HepG2 (cell line): ENCODE measurements around the gene PLXNA3. TPM values are rescaled to one million over a fixed set of nuclear protein-coding genes. Genes with fewer than 3 reads are reported as not detected.

Experiments
- ATAC-seq: fragments of 200-7000 bp; cut with Tn5 transposase; 3 replicates; pipeline ENCODE4 v1.9.1; 2020; ENCODE audit warnings: mild to moderate bottlenecking, moderate library complexity
- Bru-seq: library from RNA; stranded (reverse); fragments of 400-500 nt; gene quantifications from one replicate; lab custom pipeline; 2021; lab: Mats Ljungman, UMichigan
- BruChase-seq, 2 experiments: library from RNA; stranded (reverse); fragments of 400-500 nt; gene quantifications; one replicate each; lab custom pipeline; 2021; lab: Mats Ljungman, UMichigan
- BruUV-seq: library from RNA; stranded (reverse); fragments of 400-500 nt; replicated peaks from 2 replicates; lab custom pipeline; 2021; lab: Mats Ljungman, UMichigan
- CTCF ChIA-PET: fragments of 300-600 bp; formaldehyde crosslinking; extraction: SDS; loops from one replicate; lab custom pipeline; 2021; ENCODE audit warnings: low total read pairs, inconsistent platforms, low intra/inter-chr PET ratio; lab: Yijun Ruan, JAX
- POLR2A ChIA-PET: fragments of 350-600 bp; sonication (Branson Sonifier 250); formaldehyde crosslinking; loops from one replicate; lab custom pipeline; 2020; ENCODE audit warnings: antibody characterized with exemption, inconsistent platforms; lab: Yijun Ruan, JAX
- DNase-seq: peaks from one replicate; pipeline ENCODE4 v3.0.0-alpha.2; 2015; ENCODE audit warnings: low spot score
- FAIRE-seq: peaks from 3 replicates; lab custom pipeline; 2011; peaks lifted over from hg19 to GRCh38; lab: Jason Lieb, UNC
- H2AFZ ChIP-seq: one replicate; pipeline ENCODE4 v1.6.1; 2011; ENCODE audit warnings: low read length, inconsistent platforms
- H3K27ac ChIP-seq: fragments of 300-600 bp; 3 replicates; pipeline ENCODE4 v1.8.0; 2011; ENCODE audit warnings: mixed run types, mild to moderate bottlenecking, mixed read lengths, low read length, inconsistent platforms; ENCODE audit not compliant: insufficient read depth; ENCODE audit errors: extremely low read length
- H3K27me3 ChIP-seq, 2 experiments: fragments of 200-600 bp in 1 of 2; 2 replicates in 1 of 2; 3 replicates in 1 of 2; pipeline versions ENCODE4 v1.6.0 to v1.8.0; 2011; ENCODE audit warnings: low read length in 2 of 2, mild to moderate bottlenecking in 2 of 2, moderate library complexity in 2 of 2, inconsistent platforms in 1 of 2; ENCODE audit not compliant: insufficient read depth in 2 of 2, control insufficient read depth in 1 of 2
- H3K36me3 ChIP-seq, 2 experiments: fragments of 200-600 bp in 1 of 2; replicated peaks in 1 of 2; 2 replicates in 1 of 2; 3 replicates in 1 of 2; pipeline versions ENCODE4 v1.5.1 to v1.8.0; 2011; ENCODE audit warnings: low read length in 2 of 2, inconsistent platforms in 1 of 2; ENCODE audit not compliant: insufficient read depth in 2 of 2, control insufficient read depth in 1 of 2
- H3K4me1 ChIP-seq: 2 replicates; pipeline ENCODE4 v1.5.1; 2012; ENCODE audit warnings: low read length, inconsistent platforms; ENCODE audit not compliant: insufficient read depth
- H3K4me2 ChIP-seq: 2 replicates; pipeline ENCODE4 v1.6.0; 2011; ENCODE audit warnings: low read depth, low read length, inconsistent platforms
- H3K4me3 ChIP-seq, 3 experiments: fragments of 200-600 bp in 1 of 3; sonication (generic), shearing (Covaris generic) in 1 of 3; replicated peaks in 1 of 3; 2 replicates each; pipeline ENCODE4 v1.5.1; 2011 to 2016; ENCODE audit warnings: low read length in 3 of 3, inconsistent platforms in 2 of 3, low read depth in 2 of 3, mild to moderate bottlenecking in 2 of 3, control low read depth in 1 of 3, mixed read lengths in 1 of 3; ENCODE audit not compliant: insufficient read depth in 1 of 3
- H3K79me2 ChIP-seq: one replicate; pipeline ENCODE4 v1.6.1; 2011; ENCODE audit warnings: low read length, inconsistent platforms; ENCODE audit not compliant: insufficient read depth
- H3K9ac ChIP-seq: 2 replicates; pipeline ENCODE4 v1.6.0; 2011; ENCODE audit warnings: mild to moderate bottlenecking, low read depth, low read length, inconsistent platforms; ENCODE audit not compliant: insufficient read depth
- H3K9me3 ChIP-seq: 2 replicates; pipeline ENCODE4 v1.5.1; 2012; ENCODE audit warnings: mild to moderate bottlenecking, low read length
- H4K20me1 ChIP-seq: 2 replicates; pipeline ENCODE4 v1.6.0; 2011; ENCODE audit warnings: inconsistent platforms, mild to moderate bottlenecking, low read length, moderate library complexity; ENCODE audit not compliant: insufficient read depth
- GPN1 ChIP-seq: sonication (generic); formaldehyde crosslinking; IDR thresholded peaks from 2 replicates; pipeline ENCODE4 v1.5.1; 2020; ENCODE audit warnings: missing genetic modification reagents, borderline replicate concordance
- KDM5B ChIP-seq: sonication (generic); formaldehyde crosslinking; IDR thresholded peaks from 2 replicates; pipeline ENCODE4 v1.4.0; 2020; ENCODE audit warnings: missing genetic modification reagents, mild to moderate bottlenecking, borderline replicate concordance
- MEF2D ChIP-seq: sonication (generic); formaldehyde crosslinking; IDR thresholded peaks from 2 replicates; pipeline ENCODE4 v1.5.1; 2020; ENCODE audit warnings: mild to moderate bottlenecking, missing genetic modification reagents
- MXI1 ChIP-seq: IDR thresholded peaks from 3 replicates; pipeline ENCODE4 v1.6.1; 2012; ENCODE audit warnings: low read depth, low read length, inconsistent platforms, borderline replicate concordance
- PAX8 ChIP-seq: sonication (generic); formaldehyde crosslinking; IDR thresholded peaks from 2 replicates; pipeline ENCODE4 v1.8.0; 2022; ENCODE audit warnings: mild to moderate bottlenecking, missing genetic modification reagents, borderline replicate concordance
- PHF8 ChIP-seq: sonication (generic); formaldehyde crosslinking; IDR thresholded peaks from 2 replicates; pipeline ENCODE4 v1.5.0; 2020; ENCODE audit warnings: missing genetic modification reagents
- POLR2A ChIP-seq, 2 experiments: IDR thresholded peaks; 2 replicates each; pipeline ENCODE4 v1.6.1; 2011; ENCODE audit warnings: low read depth in 2 of 2, low read length in 2 of 2, mild to moderate bottlenecking in 1 of 2, moderate library complexity in 1 of 2; ENCODE audit not compliant: insufficient read depth in 1 of 2
- SAP130 ChIP-seq: IDR thresholded peaks from 2 replicates; pipeline ENCODE4 v1.6.1; 2016; ENCODE audit warnings: low read depth
- SIN3A ChIP-seq: IDR thresholded peaks from 2 replicates; pipeline ENCODE4 v1.6.1; 2011; ENCODE audit warnings: low read depth, mild to moderate bottlenecking, control low read depth, low read length, borderline replicate concordance
- SRF ChIP-seq: IDR thresholded peaks from 2 replicates; pipeline ENCODE4 v1.6.1; 2011; ENCODE audit warnings: mild to moderate bottlenecking, low read depth, low read length, moderate library complexity
- ZFY ChIP-seq: sonication (generic); formaldehyde crosslinking; IDR thresholded peaks from 2 replicates; pipeline ENCODE4 v1.4.0; 2020; ENCODE audit warnings: missing genetic modification reagents
- ZNF33A ChIP-seq: sonication (generic); formaldehyde crosslinking; IDR thresholded peaks from 2 replicates; pipeline ENCODE4 v1.5.1; 2020; ENCODE audit warnings: missing genetic modification reagents, mild to moderate bottlenecking, moderate library complexity, borderline replicate concordance
- ZNF563 ChIP-seq: sonication (generic); formaldehyde crosslinking; IDR thresholded peaks from 2 replicates; pipeline ENCODE4 v1.8.0; 2022; ENCODE audit warnings: mild to moderate bottlenecking, moderate library complexity, missing genetic modification reagents
- ZNF687 ChIP-seq: sonication (generic); formaldehyde crosslinking; IDR thresholded peaks from 2 replicates; pipeline ENCODE4 v1.5.1; 2020; ENCODE audit warnings: mild to moderate bottlenecking, missing genetic modification reagents, moderate library complexity
- WGBS: methylation state at CpG from one replicate; pipeline ENCODE4 v1.1.6; 2017; ENCODE audit warnings: low lambda C conversion rate; 5-methylcytosine and 5-hydroxymethylcytosine counted together
- in situ Hi-C: cut with HindIII; loops from 2 replicates; pipeline ENCODE4 v1.10.0; 2017; ENCODE audit warnings: low pct_unique_long_range_greater_than_20kb; ENCODE audit not compliant: extremely low pct_ligation_motif_present
- intact Hi-C: fragments of 100-400 bp; cut with micrococcal nuclease; formaldehyde crosslinking; loops from one replicate; pipeline ENCODE4 v1.10.0; 2022; ENCODE audit not compliant: unreplicated experiment
- long read RNA-seq, 2 experiments: library from RNA in 1 of 2; library from polyadenylated mRNA in 1 of 2; stranded (forward) in 1 of 2; unstranded in 1 of 2; transcript quantifications; one replicate each; pipeline ENCODE4 v2.0.0, GENCODE V29; 2019 to 2022
- polyA minus RNA-seq, 3 experiments: library from RNA; depleted of rRNA, polyadenylated mRNA; stranded (reverse); fragments of >200 nt; gene quantifications; 2 replicates each; pipeline ENCODE4 v1.2.3, GENCODE V29; 2011; ENCODE audit warnings: low replicate concordance in 1 of 3
- polyA plus RNA-seq, 8 experiments: library from polyadenylated mRNA; depleted of rRNA in 3 of 8; stranded (reverse) in 7 of 8; unstranded in 1 of 8; fragments of >200 nt; fragmentation: Illumina TruSeq in 4 of 8; extraction: Trizol in 4 of 8; gene quantifications; 2 replicates each; pipeline versions ENCODE4 v1.2.1 to v1.2.3, GENCODE V29; 2011 to 2016; ENCODE audit warnings: low read depth in 4 of 8, missing spikeins in 1 of 8, mixed read lengths in 1 of 8; ENCODE audit not compliant: insufficient read depth in 1 of 8
- total RNA-seq, 5 experiments: library from RNA; depleted of rRNA; stranded (reverse); fragments of >200 nt; fragmentation: Illumina TruSeq; extraction: Trizol; gene quantifications; 2 replicates each; pipeline ENCODE4 v1.2.3, GENCODE V29; 2016; ENCODE audit warnings: low read depth in 1 of 5

The PLXNA3 gene
- total RNA-seq (2016; rRNA removed; fragmentation: Illumina TruSeq; extraction: Trizol) (0.90 and 5.8 TPM in 2 replicates), polyA plus RNA-seq (2011; rRNA removed) (20.6 and 26.3 TPM in 2 replicates), polyA minus RNA-seq (2011; rRNA and poly(A)+ RNA removed; ENCODE audit: low replicate concordance) (13.0 and 37.1 TPM in 2 replicates), Bru-seq, nascent RNA (percentile 52 among the genes with signal in this experiment), BruChase-seq, experiment 1, labeled RNA remaining after a 6-hour chase (percentile 76 among the genes with signal in this experiment), BruChase-seq, experiment 2, labeled RNA remaining after a 2-hour chase (percentile 66 among the genes with signal in this experiment)
- 1.4 and 2.4 TPM in 2 replicates for total RNA-seq (2016; cell fraction: cytosol; rRNA removed; fragmentation: Illumina TruSeq; extraction: Trizol; ENCODE audit: low read depth)
- total RNA-seq (2016; cell fraction: insoluble cytoplasmic fraction; rRNA removed; fragmentation: Illumina TruSeq; extraction: Trizol) = 1.5 and 4.7 TPM in 2 replicates
- total RNA-seq (2016; cell fraction: membrane; rRNA removed; fragmentation: Illumina TruSeq; extraction: Trizol) = 1.5 and 2.0 TPM in 2 replicates
- 5.8 and 9.4 TPM in 2 replicates for total RNA-seq (2016; cell fraction: nucleus; rRNA removed; fragmentation: Illumina TruSeq; extraction: Trizol)
- polyA plus RNA-seq (2011; cell fraction: cytosol; rRNA removed) = 5.3 and 6.9 TPM in 2 replicates
- polyA plus RNA-seq (2011; cell fraction: nucleus; rRNA removed) = 197 and 290 TPM in 2 replicates
- polyA plus RNA-seq (2012) = 15.1 and 20.7 TPM in 2 replicates
- polyA plus RNA-seq (2016; cell fraction: cytosol; fragmentation: Illumina TruSeq; extraction: Trizol; ENCODE audit: low read depth) = 0.36 and 0.64 TPM in 2 replicates
- polyA plus RNA-seq (2016; cell fraction: insoluble cytoplasmic fraction; fragmentation: Illumina TruSeq; extraction: Trizol; ENCODE audit: low read depth) = 2.1 and 4.1 TPM in 2 replicates
- 1.6 and 2.6 TPM in 2 replicates for polyA plus RNA-seq (2016; cell fraction: membrane; fragmentation: Illumina TruSeq; extraction: Trizol; ENCODE audit: low read depth)
- polyA plus RNA-seq (2016; cell fraction: nucleus; fragmentation: Illumina TruSeq; extraction: Trizol; ENCODE audit: insufficient read depth, low read depth) = 56.9 and 70.7 TPM in 2 replicates
- 7.5 and 14.2 TPM in 2 replicates for polyA minus RNA-seq (2011; cell fraction: cytosol; rRNA and poly(A)+ RNA removed)
- 36.8 and 42.5 TPM in 2 replicates for polyA minus RNA-seq (2011; cell fraction: nucleus; rRNA and poly(A)+ RNA removed)
- long read RNA-seq, experiment 1, partial matches to known transcripts = 0 of 1 reads
- long read RNA-seq, experiment 1, other reads (novel, unspliced or antisense) = 1 of 1 reads
- long read RNA-seq, experiment 2, partial matches to known transcripts = 11 of 12 reads
- long read RNA-seq, experiment 2, other reads (novel, unspliced or antisense) = 1 of 12 reads

- no peaks in the 10 kb centered on the region for H3K27me3 ChIP-seq
- intact Hi-C loops = no loop called here
- WGBS = no CpG with 5 or more reads among the region's 88 CpGs
- H3K4me3 ChIP-seq = peak within 1 kb of the TSS; percentile 60 to 87 (median 79)
- ChIA-PET CTCF (no interaction called here), POLR2A (interaction anchor here (0.7 to 1.6 kb wide), 8 partner anchors 20 to 69 kb away, joined by 3 to 6 read pairs (median 4); partner anchors contain the start of genes ATP6AP1, LAGE3, RPL10 and SLC10A3)
- in situ Hi-C loops = no loop called here
- H3K36me3 ChIP-seq = peaks cover 0 to 4% of the 10 kb centered on the region in 2 experiments; a peak in 3 of 5 replicates
- DNase-seq (no peak), FAIRE-seq (no peak), ATAC-seq (peak; percentile 63)
- H3K4me1 ChIP-seq = 0 out of 2 replicates have a peak, but pooled peaks cover 4% of the 10 kb centered on the region
- H3K27ac ChIP-seq = no peak within 1 kb of the TSS
- H3K9ac ChIP-seq = peak within 1 kb of the TSS; percentile 74
- H3K4me2 ChIP-seq = peak within 1 kb of the TSS; percentile 73
- peaks cover 9% of the 10 kb centered on the region for H3K79me2 ChIP-seq
- H2AFZ ChIP-seq = no peak within 1 kb of the TSS
- H4K20me1 ChIP-seq = no peaks in the 10 kb centered on the region
- BruUV-seq = TSS peak; percentile 78
- H3K9me3 ChIP-seq = no peaks in the 10 kb centered on the region
- TF ChIP-seq SRF (no peak), PAX8 (CRISPR knock-in tag) (no peak), SIN3A (peak; percentile 24; the same call in 1 of the 2 replicates), ZFY (peak; percentile 59), MXI1 (peak; percentile 10; the same call in 1 of the 3 replicates), GPN1 (CRISPR knock-in tag) (no peak), POLR2A (IDR thresholded peaks at IDR 0.05; ENCODE audit: insufficient read depth in 1 of 2, low read depth in 2 of 2, low read length in 2 of 2) (peak in 1 of 2 experiments; percentile 13; a peak in 1 of 4 replicates), KDM5B (peak; percentile 41; the same call in 1 of the 2 replicates), MEF2D (no peak), ZNF563 (CRISPR knock-in tag) (peak; percentile 30; the same call in 1 of the 2 replicates), ZNF33A (CRISPR knock-in tag) (no peak), ZNF687 (peak; percentile 4; the same call in 1 of the 2 replicates), SAP130 (CRISPR knock-in tag) (peak; percentile 8; the same call in 1 of the 2 replicates), PHF8 (CRISPR knock-in tag) (peak; percentile 31; the same call in 1 of the 2 replicates)
These were observed at the start of gene PLXNA3 for GRCh38 chrX:154458116-154458953. PLXNA3 (plus strand) TSS chrX:154458281; CDS start chrX:154460184, 1,903 bp downstream.
